ENCODE results near the gene C11orf54.

C11orf54 gene

GRCh38 chr11:93741094-93741881 lies at the start of gene C11orf54, which contains the start of gene TAF1D:
Gene C11orf54, plus strand, starts transcription at chr11:93741672. Its CDS starts 5,722 bp downstream, at chr11:93747394.
Gene TAF1D, minus strand, starts transcription at chr11:93741495. Its CDS starts 2,191 bp downstream, at chr11:93739304.
- peak; percentile 85 to 95 for DNase-seq (ENCODE audit: low read depth in 2 of 2)

DNA sequence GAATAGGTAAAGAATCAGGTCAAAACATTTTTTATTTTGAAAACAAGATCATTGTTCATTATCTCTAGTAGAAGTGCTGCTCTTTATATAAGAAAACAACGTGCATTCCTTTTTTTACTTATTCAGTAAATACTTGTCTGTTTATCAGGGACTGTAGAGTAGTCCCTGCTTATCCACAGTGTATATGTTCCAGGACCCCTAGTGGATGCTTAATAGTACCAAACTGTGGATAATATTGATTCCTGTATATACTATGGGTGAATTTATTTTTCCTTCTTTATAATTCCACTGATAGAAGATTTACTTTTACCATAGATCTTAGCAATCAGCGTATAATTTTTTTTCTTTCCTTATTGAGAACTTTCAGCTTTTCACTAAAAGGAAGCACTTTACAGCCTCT lies 47.4 kb upstream of the C11orf54 start:
- DNase-seq (ENCODE audit: low read depth in 2 of 2), result no peak

GRCh38 chr11:93694557-93694956 lies 46.9 kb upstream of the C11orf54 start:
- DNase-seq (ENCODE audit: low read depth in 2 of 2), result no peak

GRCh38 chr11:93697611-93698010 lies 43.9 kb upstream of the C11orf54 start:
- DNase-seq (ENCODE audit: low read depth in 2 of 2), result no peak

- DNase-seq (ENCODE audit: low read depth in 2 of 2), result no peak
Measured at GRCh38 chr11:93700830-93701229, 40.6 kb upstream of the C11orf54 start.

GRCh38 chr11:93704237-93704636 lies 37.2 kb upstream of the C11orf54 start:
- no peak for DNase-seq (ENCODE audit: low read depth in 2 of 2)

DNA sequence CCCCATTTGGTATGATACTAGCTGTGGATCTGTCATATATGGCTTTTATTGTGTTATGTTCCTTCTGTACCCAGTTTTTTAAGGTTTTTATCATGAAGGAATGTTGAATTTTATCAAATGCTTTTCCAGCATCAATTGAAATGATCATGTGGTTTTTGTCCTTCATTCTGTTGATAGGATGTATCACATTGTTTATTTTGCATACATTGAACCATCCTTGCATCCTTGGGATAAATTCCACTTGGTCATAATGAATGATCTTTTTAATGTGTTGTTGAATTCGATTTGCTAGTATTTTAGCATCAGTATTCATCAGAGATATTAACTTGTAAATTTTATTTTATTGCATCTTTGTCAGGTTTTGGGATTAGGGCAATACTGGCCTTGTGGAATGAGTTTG lies 31.2 kb upstream of the C11orf54 start:
- DNase-seq (ENCODE audit: low read depth in 2 of 2), result no peak

GRCh38 chr11:93712678-93713077 lies 28.8 kb upstream of the C11orf54 start:
- DNase-seq (ENCODE audit: low read depth in 2 of 2), result no peak

DNA sequence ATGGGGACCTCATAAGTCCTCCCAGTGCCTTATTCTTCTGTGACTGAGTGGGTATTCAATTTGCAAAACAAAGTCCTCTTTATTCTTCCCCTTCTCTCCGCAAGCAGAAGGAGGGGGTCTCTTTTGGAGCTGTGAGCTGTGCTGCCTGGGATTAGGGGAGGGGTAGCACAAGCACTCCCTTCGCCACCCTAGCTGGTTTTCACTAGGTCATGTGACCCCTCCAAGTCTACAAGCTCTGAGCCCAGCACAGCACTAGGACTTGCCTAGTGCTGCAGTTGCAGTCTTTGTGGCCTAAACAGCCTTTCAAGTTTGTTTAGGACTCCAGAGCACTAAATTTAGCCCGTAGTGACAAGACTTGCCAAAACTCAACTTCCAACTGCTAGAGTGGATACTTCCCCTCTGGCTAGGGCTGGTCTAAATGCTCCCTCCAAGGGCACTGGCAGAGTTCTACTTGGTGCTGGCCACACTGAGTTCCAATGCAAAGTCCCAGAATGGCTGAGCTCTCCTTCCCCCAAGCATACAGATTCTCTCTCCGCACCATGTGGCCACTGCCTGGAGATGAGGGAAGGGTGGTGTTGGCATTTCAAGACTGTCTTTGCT lies 25.6 kb upstream of the C11orf54 start:
- DNase-seq (ENCODE audit: low read depth in 2 of 2), result no peak

DNA sequence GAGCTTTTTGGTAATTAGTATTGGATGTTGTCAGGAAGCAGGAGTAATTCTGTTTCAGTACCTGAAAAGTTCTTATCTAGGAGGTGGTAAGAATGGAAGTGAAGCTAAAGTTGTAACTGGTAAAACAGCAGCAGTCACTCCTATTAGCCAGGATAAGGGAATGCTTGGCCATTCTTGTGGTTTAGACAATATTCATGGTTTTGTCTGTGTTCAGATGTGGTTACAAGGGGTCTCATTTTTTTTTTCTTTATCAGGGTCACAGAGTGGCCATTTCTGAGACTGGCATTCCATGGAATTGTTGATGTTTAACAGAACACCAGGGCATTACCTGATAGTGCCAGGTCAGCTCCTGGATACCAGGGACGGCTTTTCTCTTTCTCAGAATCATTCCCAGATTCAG lies 24.0 kb upstream of the C11orf54 start:
- DNase-seq (ENCODE audit: low read depth in 2 of 2), result no peak

- DNase-seq (ENCODE audit: low read depth in 2 of 2), result no peak
Measured at GRCh38 chr11:93718057-93718563, 23.4 kb upstream of the C11orf54 start.

DNA sequence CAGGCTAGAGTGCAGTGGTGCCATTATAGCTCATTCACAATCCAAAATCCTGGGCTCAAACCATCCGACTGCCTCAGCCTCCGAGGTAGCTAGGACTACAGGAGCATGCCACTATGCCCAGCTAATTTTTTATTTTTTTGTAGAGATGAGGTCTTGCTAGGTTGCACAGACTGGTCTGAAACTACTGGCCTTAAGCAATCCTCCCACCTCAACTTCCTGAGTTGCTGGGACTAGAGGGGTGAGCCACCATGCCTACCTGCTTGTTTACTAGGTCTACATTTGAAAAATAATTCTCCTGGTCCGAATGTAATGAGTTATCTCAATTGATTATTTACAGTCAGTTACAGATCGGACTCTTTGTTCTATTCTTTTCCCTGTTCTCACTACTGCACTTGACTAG lies 22.2 kb upstream of the C11orf54 start:
- DNase-seq (ENCODE audit: low read depth in 2 of 2), result no peak

- DNase-seq (ENCODE audit: low read depth in 2 of 2), result no peak
Measured at GRCh38 chr11:93720522-93720921, 20.9 kb upstream of the C11orf54 start.

DNA sequence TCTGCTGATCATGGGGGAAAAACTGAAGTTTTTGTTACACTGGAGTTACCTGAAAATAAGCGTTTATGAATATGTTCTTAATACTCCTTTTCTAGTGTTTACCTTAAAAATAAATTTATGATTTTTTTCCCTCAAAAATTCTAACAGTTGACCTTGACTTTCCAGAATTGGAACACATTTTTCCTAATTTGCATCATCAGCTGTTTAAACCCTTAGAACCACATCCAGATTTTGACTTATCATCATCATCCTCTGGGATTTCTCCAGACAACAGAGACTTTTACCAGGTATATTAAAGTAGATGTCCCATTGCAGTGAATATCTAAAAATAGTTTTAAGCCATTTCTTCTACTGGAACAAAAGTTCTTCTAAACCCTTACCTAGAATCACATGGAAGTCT lies 17.4 kb upstream of the C11orf54 start:
- no peak for DNase-seq (ENCODE audit: low read depth in 2 of 2)

DNA sequence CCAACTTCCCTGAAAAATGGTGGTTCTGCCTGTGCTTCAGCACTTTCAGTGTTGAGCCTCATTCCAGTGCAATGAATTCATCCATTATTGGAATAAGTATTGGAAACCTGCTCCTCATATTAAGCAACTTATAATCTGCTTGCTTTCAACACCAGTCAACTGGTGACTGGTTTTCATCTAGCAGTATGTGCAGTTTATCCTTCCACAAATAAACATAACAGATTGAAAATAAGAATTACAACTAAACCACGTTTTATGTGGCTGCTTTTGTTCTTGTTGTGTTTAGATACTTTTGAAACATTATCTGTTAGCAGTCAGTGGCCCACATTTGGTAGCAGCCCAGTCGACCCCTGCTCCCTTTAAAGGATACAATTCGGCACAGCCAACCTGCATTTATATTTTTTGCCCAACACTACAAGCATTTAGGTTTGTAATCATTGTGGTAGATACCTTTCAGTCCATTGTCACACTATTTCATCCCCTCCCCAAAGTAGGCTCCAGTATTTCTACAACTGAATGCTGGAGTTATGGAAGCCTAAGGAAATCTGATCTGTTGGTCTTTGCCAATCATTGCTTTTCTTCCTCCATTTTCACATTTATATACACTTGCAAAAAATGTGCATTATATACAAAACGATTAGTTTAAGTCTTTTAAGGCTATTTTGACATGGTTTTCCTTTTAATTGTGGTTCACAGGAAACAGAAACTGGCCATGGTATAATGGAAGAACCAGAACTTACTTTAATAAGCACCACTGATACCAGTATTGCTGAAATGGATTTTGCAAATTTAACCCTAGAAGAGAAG lies 13.3 kb upstream of the C11orf54 start:
- no peak for DNase-seq (ENCODE audit: low read depth in 2 of 2)

DNA sequence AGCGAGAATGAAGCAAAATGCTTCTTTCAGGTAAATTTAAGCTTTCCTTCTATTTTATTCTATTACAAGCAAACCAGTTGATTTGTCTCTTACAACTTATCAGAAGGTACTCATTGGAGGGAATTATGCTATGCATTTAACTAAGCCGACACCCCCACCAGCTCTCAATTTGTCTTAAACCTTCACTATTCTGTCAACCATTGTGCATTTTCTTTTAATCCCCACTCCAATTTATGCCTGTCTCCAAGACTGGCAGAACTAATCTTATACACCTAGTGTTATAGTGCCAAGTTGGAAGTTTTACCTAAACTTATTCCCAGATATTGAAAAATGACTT lies 12.7 kb upstream of the C11orf54 start:
- no peak for DNase-seq (ENCODE audit: low read depth in 2 of 2)

DNA sequence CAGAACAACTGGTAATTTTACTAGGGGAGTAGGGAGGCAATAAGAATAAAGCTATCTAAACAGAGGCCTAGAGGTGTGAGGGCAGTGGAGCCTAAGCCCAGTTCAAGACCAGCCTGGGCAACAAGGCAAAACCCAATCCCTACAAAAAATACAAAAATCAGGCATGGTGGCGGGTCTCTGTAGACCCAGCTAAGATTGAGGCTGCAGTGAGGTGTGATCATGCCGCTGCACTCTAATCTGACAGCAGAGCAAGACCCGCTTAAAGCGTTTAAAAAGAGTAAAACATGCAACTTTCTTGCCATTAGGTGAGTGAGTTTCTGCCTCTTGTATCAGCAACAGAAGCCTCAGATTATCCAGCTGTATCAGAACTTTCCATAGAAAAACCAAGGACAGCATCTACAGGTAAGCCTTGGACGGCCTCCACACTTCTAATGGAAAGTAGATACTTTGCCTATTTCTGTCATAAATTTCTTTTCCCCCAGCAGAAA lies 12.3 kb upstream of the C11orf54 start:
- no peak for DNase-seq (ENCODE audit: low read depth in 2 of 2)

DNA sequence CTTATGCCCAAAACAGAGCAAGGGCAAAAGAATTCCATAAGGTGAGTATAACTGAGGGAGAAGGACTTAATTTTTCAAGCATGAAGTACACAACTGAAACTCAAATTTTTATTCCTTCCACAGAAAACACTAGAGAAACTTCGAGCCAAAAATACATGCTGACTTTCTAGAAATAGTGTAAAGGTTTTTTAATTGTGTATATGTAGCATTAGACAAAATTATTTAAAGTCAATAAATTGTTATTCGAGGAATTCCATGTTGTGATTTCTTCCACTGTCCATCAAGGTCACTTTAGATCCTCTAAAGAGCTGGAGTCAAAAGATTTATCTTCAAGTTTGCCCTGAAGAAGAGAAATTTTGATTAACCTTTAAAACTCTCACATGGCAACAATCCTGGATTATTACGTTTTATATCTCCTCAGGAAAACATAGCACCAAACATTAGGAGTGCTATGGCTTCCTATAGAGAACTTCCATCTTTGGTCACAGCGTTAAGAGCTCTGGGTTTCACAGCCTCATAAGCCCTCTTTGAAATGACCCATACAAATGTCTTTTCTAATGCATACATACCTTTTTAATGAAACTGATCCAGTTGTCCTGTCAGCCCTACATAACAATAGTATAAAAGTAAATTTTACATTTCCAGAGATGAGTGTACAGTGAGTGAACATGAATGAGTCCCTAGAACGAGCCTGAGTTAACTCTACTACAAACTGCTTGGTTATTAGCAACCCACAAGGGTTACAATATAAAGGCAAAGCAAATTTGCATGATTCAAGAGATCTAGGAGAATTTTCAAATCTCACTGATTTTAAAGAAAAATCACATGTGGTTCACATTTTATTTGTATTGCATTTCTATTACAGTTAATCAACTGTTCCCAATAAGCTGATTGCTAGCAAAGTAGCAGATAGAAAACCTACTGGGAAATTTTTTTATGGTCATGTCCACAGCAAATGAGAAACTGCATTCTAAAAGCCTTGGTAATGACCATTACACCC lies 11.1 kb upstream of the C11orf54 start:
- DNase-seq (ENCODE audit: low read depth in 2 of 2), result no peak

DNA sequence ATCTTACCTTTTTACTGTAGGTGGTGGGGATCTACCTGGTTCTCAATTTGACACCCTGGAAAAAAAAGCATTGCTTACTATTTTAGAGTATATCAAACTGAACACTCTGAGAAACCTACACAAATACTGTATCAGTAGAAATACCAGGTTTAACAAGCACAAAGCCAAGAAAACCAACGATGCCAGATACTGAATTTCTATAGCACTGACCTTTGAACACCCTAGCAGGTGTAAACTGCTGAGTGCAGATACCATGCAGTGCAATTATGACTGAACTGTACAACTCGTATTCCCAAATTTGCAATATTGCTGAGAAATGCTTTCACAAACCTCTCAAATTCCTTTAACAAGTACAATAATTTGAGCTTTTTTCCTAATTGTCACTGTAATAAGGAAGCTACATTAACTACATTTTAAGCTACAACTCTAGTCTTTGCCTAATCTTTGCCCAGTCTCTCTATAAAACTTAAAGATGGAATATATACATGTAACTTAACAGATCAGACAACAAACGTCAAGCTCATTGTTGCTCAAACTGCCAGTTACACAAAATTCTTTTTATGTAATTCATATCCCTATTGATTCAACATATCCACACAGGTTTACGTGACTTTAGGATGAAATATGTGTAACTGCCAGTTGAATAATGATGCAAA lies 9.1 kb upstream of the C11orf54 start:
- DNase-seq (ENCODE audit: low read depth in 2 of 2), result no peak

- DNase-seq (ENCODE audit: low read depth in 2 of 2), result no peak
Measured at GRCh38 chr11:93733474-93733873, 8.0 kb upstream of the C11orf54 start.
